BLaER1 (cell line): Measurements from ENCODE around the gene TNNC2.
A peak's percentile ranks its signal among the peaks of the same experiment; 100 is the strongest.
"Not testable (repeated sequence)": the region's sequence is repeated elsewhere in the genome, so short reads cannot be mapped to it uniquely, and the experiment has no call there.

Experiments
- H3K27ac ChIP-seq: shearing (Covaris generic); formaldehyde crosslinking; 2 replicates; pipeline ENCODE4 v1.8.1; 2022
- H3K27me3 ChIP-seq: shearing (Covaris generic); formaldehyde crosslinking; 2 replicates; pipeline ENCODE4 v1.8.1; 2022
- H3K36me3 ChIP-seq: shearing (Covaris generic); formaldehyde crosslinking; 2 replicates; pipeline ENCODE4 v1.8.1; 2022
- H3K4me1 ChIP-seq: shearing (Covaris generic); formaldehyde crosslinking; 2 replicates; pipeline ENCODE4 v1.8.1; 2022
- H3K4me2 ChIP-seq: shearing (Covaris generic); formaldehyde crosslinking; 2 replicates; pipeline ENCODE4 v1.8.1; 2022
- H3K4me3 ChIP-seq: shearing (Covaris generic); formaldehyde crosslinking; 2 replicates; pipeline ENCODE4 v1.8.1; 2022
- H3K9ac ChIP-seq: shearing (Covaris generic); formaldehyde crosslinking; 2 replicates; pipeline ENCODE4 v1.8.1; 2022
- H3K9me3 ChIP-seq: shearing (Covaris generic); formaldehyde crosslinking; 2 replicates; pipeline ENCODE4 v1.8.1; 2022
- H4K20me1 ChIP-seq: shearing (Covaris generic); formaldehyde crosslinking; 2 replicates; pipeline ENCODE4 v1.8.1; 2022
- Cebpa-rat ChIP-seq: shearing (Covaris generic); IDR thresholded peaks from 2 replicates; pipeline ENCODE4 v1.8.1; 2022

The TNNC2 gene

GRCh38 chr20:45812157-45813005 is 14.7 kb downstream of the TNNC2 start, which contains the start of gene UBE2C:
TSS of gene UBE2C (plus strand) at chr20:45812644. CDS start at chr20:45812696, 52 bp downstream.
- H3K4me2 ChIP-seq = peak within 1 kb of the TSS; percentile 89
- TF ChIP-seq Cebpa-rat = no peak
- peaks cover 39% of the 10 kb centered on the region for H3K4me1 ChIP-seq
- peaks cover 77% of the 10 kb centered on the region for H3K36me3 ChIP-seq
- H3K9ac ChIP-seq = peak within 1 kb of the TSS; percentile 84
- H3K4me3 ChIP-seq = peak within 1 kb of the TSS; percentile 78
- no peaks in the 10 kb centered on the region for H4K20me1 ChIP-seq
- peak within 1 kb of the TSS; percentile 84 for H3K27ac ChIP-seq
- peaks cover 19% of the 10 kb centered on the region for H3K9me3 ChIP-seq
- peaks cover 14% of the 10 kb centered on the region; the same call in 1 of the 2 replicates for H3K27me3 ChIP-seq

GRCh38 chr20:45810191-45810970 is 16.7 kb downstream of the TNNC2 start:
- H3K27ac ChIP-seq = 0 out of 2 replicates have a peak overlapping the region, but pooled peaks have one; percentile 7

GRCh38 chr20:45801851-45802250 is 25.3 kb downstream of the TNNC2 start:
- H3K4me3 ChIP-seq = no peak overlapping the region
- H3K9ac ChIP-seq = no peak overlapping the region
- no peak for TF ChIP-seq Cebpa-rat
- H3K4me2 ChIP-seq = no peak overlapping the region
- no peak overlapping the region for H3K27ac ChIP-seq
- H3K4me1 ChIP-seq = no peaks in the 10 kb centered on the region
- no peaks in the 10 kb centered on the region for H4K20me1 ChIP-seq
- H3K27me3 ChIP-seq = no peaks in the 10 kb centered on the region
- H3K9me3 ChIP-seq = no peaks in the 10 kb centered on the region
- H3K36me3 ChIP-seq = peaks cover 65% of the 10 kb centered on the region

More at GRCh38 chr20:45810191-45810970, 16.7 kb downstream of the TNNC2 start:
- Histone ChIP-seq H3K4me2 (peak overlapping the region; percentile 60), H3K4me1 (peaks cover 32% of the 10 kb centered on the region), H3K9ac (no peak overlapping the region), H3K36me3 (peaks cover 77% of the 10 kb centered on the region), H3K4me3 (no peak overlapping the region; the same call in 1 of the 2 replicates), H3K9me3 (peaks cover 19% of the 10 kb centered on the region), H4K20me1 (no peaks in the 10 kb centered on the region), H3K27me3 (peaks cover 14% of the 10 kb centered on the region; the same call in 1 of the 2 replicates)
- no peak for TF ChIP-seq Cebpa-rat

- TF ChIP-seq Cebpa-rat = no peak
- no peak overlapping the region for H3K27ac ChIP-seq
- no peak overlapping the region for H3K9ac ChIP-seq
- peaks cover 63% of the 10 kb centered on the region for H3K36me3 ChIP-seq
- no peaks in the 10 kb centered on the region for H4K20me1 ChIP-seq
- no peaks in the 10 kb centered on the region for H3K9me3 ChIP-seq
- no peaks in the 10 kb centered on the region for H3K4me1 ChIP-seq
- no peak overlapping the region for H3K4me3 ChIP-seq
- H3K27me3 ChIP-seq = no peaks in the 10 kb centered on the region
- no peak overlapping the region for H3K4me2 ChIP-seq
These were observed 28.0 kb downstream of the TNNC2 start for GRCh38 chr20:45798935-45799642.

- not testable (repeated sequence) for H3K9me3 ChIP-seq, H3K9ac ChIP-seq, H3K4me2 ChIP-seq, H3K27me3 ChIP-seq, H3K27ac ChIP-seq, H4K20me1 ChIP-seq, H3K4me3 ChIP-seq, H3K4me1 ChIP-seq
- peaks cover 62% of the 10 kb centered on the region for H3K36me3 ChIP-seq
These were observed 29.2 kb downstream of the TNNC2 start for GRCh38 chr20:45797955-45798354.

- not testable (repeated sequence) for H4K20me1 ChIP-seq
- peaks cover 57% of the 10 kb centered on the region for H3K36me3 ChIP-seq
These were observed 29.6 kb downstream of the TNNC2 start for GRCh38 chr20:45797510-45797909.

GRCh38 chr20:45796337-45797065 is 30.6 kb downstream of the TNNC2 start:
- Histone ChIP-seq H4K20me1 (no peaks in the 10 kb centered on the region), H3K4me3 (no peak overlapping the region), H3K4me2 (no peak overlapping the region), H3K4me1 (peaks cover 13% of the 10 kb centered on the region), H3K9me3 (no peaks in the 10 kb centered on the region), H3K27ac (no peak overlapping the region), H3K36me3 (peaks cover 47% of the 10 kb centered on the region), H3K27me3 (no peaks in the 10 kb centered on the region), H3K9ac (no peak overlapping the region)
- TF ChIP-seq Cebpa-rat = no peak

More at GRCh38 chr20:45797510-45797909, 29.6 kb downstream of the TNNC2 start:
- peaks cover 10% of the 10 kb centered on the region for H3K4me1 ChIP-seq
- not testable (repeated sequence) for H3K9me3 ChIP-seq, H3K27me3 ChIP-seq, H3K4me3 ChIP-seq, H3K4me2 ChIP-seq, H3K9ac ChIP-seq, H3K27ac ChIP-seq

GRCh38 chr20:45792317-45793118 is 34.6 kb downstream of the TNNC2 start:
- no peaks in the 10 kb centered on the region for H4K20me1 ChIP-seq
- H3K27me3 ChIP-seq = no peaks in the 10 kb centered on the region
- H3K36me3 ChIP-seq = peaks cover 38% of the 10 kb centered on the region
- H3K4me2 ChIP-seq = peak overlapping the region; percentile 91
- peak overlapping the region; percentile 88 for H3K9ac ChIP-seq
- peak overlapping the region; percentile 85 for H3K27ac ChIP-seq
- no peak for TF ChIP-seq Cebpa-rat
- peaks cover 13% of the 10 kb centered on the region for H3K4me1 ChIP-seq
- H3K9me3 ChIP-seq = no peaks in the 10 kb centered on the region
- peak overlapping the region; percentile 90 for H3K4me3 ChIP-seq
